Hematopoietic multipotent progenitor cell treated with erythropoietin and hydrocortisone succinate and interleukin-3 and kit ligand, for 4 days (in vitro differentiated cells): Measurements from ENCODE around the gene FOXD4.
"Not testable (repeated sequence)": the region's sequence is repeated elsewhere in the genome, so short reads cannot be mapped to it uniquely, and the experiment has no call there.

Source experiments
- DNase-seq: peaks from one replicate; pipeline ENCODE4 v3.0.0-alpha.2; 2015

FOXD4 gene

GRCh38 chr9:117995-118467 is at the start of gene FOXD4:
Gene FOXD4, minus strand, starts transcription at chr9:118417. Its CDS starts 298 bp downstream, at chr9:118119.
- not testable (repeated sequence) for DNase-seq

GRCh38 chr9:159871-160270 is 41.7 kb upstream of the FOXD4 start:
- DNase-seq = not testable (repeated sequence)

- not testable (repeated sequence) for DNase-seq
Observed at GRCh38 chr9:151173-151572, 33.0 kb upstream of the FOXD4 start.

GRCh38 chr9:139880-140279 is 21.7 kb upstream of the FOXD4 start:
- DNase-seq = not testable (repeated sequence)

GRCh38 chr9:117144-117994 is 848 bp downstream of the FOXD4 start:
- DNase-seq = peak; percentile 54

GRCh38 chr9:116239-117077 is 1.8 kb downstream of the FOXD4 start:
- DNase-seq = peak; percentile 41

GRCh38 chr9:115118-115451 is 3.1 kb downstream of the FOXD4 start:
- not testable (repeated sequence) for DNase-seq

GRCh38 chr9:114267-115117 is 3.7 kb downstream of the FOXD4 start:
- peak; percentile 21 for DNase-seq

GRCh38 chr9:113468-114266 is 4.5 kb downstream of the FOXD4 start:
- peak; percentile 60 for DNase-seq

GRCh38 chr9:112589-113467 is 5.4 kb downstream of the FOXD4 start:
- DNase-seq = peak; percentile 53

- not testable (repeated sequence) for DNase-seq
Observed at GRCh38 chr9:110672-111071, 7.5 kb downstream of the FOXD4 start.

GRCh38 chr9:109540-109939 is 8.7 kb downstream of the FOXD4 start:
- not testable (repeated sequence) for DNase-seq

- not testable (repeated sequence) for DNase-seq
Observed at GRCh38 chr9:108742-109495, 9.3 kb downstream of the FOXD4 start.

- DNase-seq = not testable (repeated sequence)
Observed at GRCh38 chr9:105991-106390, 12.2 kb downstream of the FOXD4 start.

GRCh38 chr9:100430-100829 is 17.8 kb downstream of the FOXD4 start:
- DNase-seq = not testable (repeated sequence)

- not testable (repeated sequence) for DNase-seq
Observed at GRCh38 chr9:99867-100266, 18.4 kb downstream of the FOXD4 start.

GRCh38 chr9:98775-99174 is 19.4 kb downstream of the FOXD4 start:
- DNase-seq = not testable (repeated sequence)

- peak; percentile 55 for DNase-seq
Observed at GRCh38 chr9:94992-95391, 23.2 kb downstream of the FOXD4 start.

GRCh38 chr9:94323-94722 is 23.9 kb downstream of the FOXD4 start:
- peak; percentile 23 for DNase-seq

- not testable (repeated sequence) for DNase-seq
Observed at GRCh38 chr9:93909-94308, 24.3 kb downstream of the FOXD4 start.
